Measurements from ENCODE around the gene IQCK. TPM values are rescaled to one million over a fixed set of nuclear protein-coding genes. Genes with fewer than 3 reads are reported as not detected.

Gene IQCK
- total RNA-seq, 1 donor from 2014 or later: 19.2 TPM

GRCh38 chr16:19885451-19886072 lies 167.5 kb downstream of the IQCK start:
- intact Hi-C loops (cut with DNase I): loop anchor here (2.0 to 5.0 kb wide), 2 partner anchors 285 to 328 kb away; partner anchors contain the start of gene VPS35L

DNA sequence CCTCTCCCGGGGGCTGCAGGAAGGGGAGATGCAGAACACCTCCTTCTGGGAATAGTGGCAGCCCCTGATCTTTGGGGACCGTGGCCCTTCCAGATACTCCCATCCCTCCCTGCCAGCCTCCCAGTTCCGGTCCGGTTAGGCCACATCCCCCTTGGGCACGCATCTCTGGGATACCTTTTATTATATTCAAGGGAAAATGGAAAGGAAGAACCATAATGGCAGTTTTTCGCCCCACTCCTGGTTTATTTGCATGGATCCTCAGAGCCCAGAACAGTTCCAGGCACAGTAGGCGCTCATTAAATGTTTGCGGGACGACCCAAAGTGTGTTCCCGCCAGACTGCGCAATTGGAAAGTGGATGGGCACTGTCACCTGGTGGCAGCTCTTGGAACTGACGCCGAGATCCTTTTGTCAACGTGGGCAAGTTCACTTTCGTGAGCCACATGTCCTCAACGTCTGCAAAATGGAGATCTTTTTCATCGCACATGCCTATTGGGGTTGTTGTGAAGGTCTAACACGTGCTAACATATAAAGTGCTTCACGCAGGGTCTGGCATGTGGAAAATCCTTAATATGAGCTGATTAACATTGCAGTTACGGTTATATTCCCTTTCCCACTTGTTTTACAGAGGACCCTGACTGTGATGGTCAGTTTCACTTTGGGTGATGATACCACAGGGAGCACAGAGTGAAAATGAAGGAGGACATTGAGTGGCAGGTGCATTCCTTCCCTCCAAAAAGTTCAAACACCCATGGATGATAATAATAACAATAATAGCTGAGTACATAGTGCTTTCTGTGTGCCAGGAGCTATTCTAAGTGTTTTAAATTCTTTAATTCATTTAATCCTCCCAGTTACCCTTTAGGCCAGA lies 168.2 kb downstream of the IQCK start:
- H3K4me3 ChIP-seq: peak overlapping the region; percentile 74 to 75
- H3K27me3 ChIP-seq: no peaks in the 10 kb centered on the region
- DNase-seq (ENCODE audit: extremely low spot score in 2 of 2): no peak
- no peak overlapping the region for H3K27ac ChIP-seq
- H3K4me1 ChIP-seq: peaks cover 40% of the 10 kb centered on the region
- TF ChIP-seq POLR2AphosphoS5 (IDR thresholded peaks at IDR 0.05; ENCODE audit: insufficient read depth in 1 of 2, low read depth in 1 of 2) (no peak), POLR2A (IDR thresholded peaks at IDR 0.05) (no peak), CTCF (IDR thresholded peaks at IDR 0.05) (peak; percentile 95 to 99 (median 99))
- H3K9me3 ChIP-seq: no peaks in the 10 kb centered on the region
- no peaks in the 10 kb centered on the region for H3K36me3 ChIP-seq
- intact Hi-C loops (cut with DNase I): loop anchor here (2.0 to 5.0 kb wide), 2 partner anchors 286 to 329 kb away; partner anchors contain the start of gene VPS35L

More at GRCh38 chr16:19885451-19886072, 167.5 kb downstream of the IQCK start:
- H3K27me3 ChIP-seq: no peaks in the 10 kb centered on the region
- no peaks in the 10 kb centered on the region for H3K36me3 ChIP-seq
- TF ChIP-seq POLR2AphosphoS5 (IDR thresholded peaks at IDR 0.05; ENCODE audit: insufficient read depth in 1 of 2, low read depth in 1 of 2): no peak
- no peak for TF ChIP-seq POLR2A (IDR thresholded peaks at IDR 0.05)
- TF ChIP-seq CTCF (IDR thresholded peaks at IDR 0.05): no peak
- no peak overlapping the region for H3K27ac ChIP-seq
- peak overlapping the region; percentile 74 to 75 for H3K4me3 ChIP-seq
- no peaks in the 10 kb centered on the region for H3K9me3 ChIP-seq
- no peak for DNase-seq (ENCODE audit: extremely low spot score in 2 of 2)
- peaks cover 40% of the 10 kb centered on the region for H3K4me1 ChIP-seq

DNA sequence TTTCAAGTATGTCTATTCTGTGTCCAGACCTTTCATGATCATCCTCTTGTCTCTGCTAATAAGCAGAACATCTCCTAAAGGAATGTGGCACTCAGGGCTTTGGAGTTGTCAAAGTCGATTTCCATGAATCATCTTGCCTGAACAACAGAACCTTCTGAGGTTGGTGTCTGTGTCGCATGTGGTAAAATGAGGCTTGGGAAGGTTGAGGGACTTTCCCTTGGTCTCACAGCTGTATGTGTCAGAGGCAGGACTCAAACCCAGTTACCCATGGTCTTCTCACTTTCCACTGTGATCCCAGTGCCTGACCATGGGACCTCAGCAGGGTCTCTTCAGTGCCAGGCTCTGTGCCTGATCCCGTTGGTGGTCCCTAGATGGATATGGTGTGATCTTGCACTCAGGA lies 170.8 kb downstream of the IQCK start:
- no peak overlapping the region for H3K4me3 ChIP-seq
- H3K36me3 ChIP-seq: no peaks in the 10 kb centered on the region
- H3K9me3 ChIP-seq: no peaks in the 10 kb centered on the region
- intact Hi-C loops (cut with DNase I): loop anchor here (5.0 kb wide), 1 partner anchor 332 kb away; the partner anchor contains the start of gene VPS35L
- no peak for DNase-seq (ENCODE audit: extremely low spot score in 2 of 2)
- no peak overlapping the region for H3K27ac ChIP-seq
- TF ChIP-seq POLR2A (IDR thresholded peaks at IDR 0.05) (no peak), POLR2AphosphoS5 (IDR thresholded peaks at IDR 0.05; ENCODE audit: insufficient read depth in 1 of 2, low read depth in 1 of 2) (no peak), CTCF (IDR thresholded peaks at IDR 0.05) (no peak)
- no peaks in the 10 kb centered on the region for H3K27me3 ChIP-seq
- peaks cover 24% of the 10 kb centered on the region for H3K4me1 ChIP-seq

DNA sequence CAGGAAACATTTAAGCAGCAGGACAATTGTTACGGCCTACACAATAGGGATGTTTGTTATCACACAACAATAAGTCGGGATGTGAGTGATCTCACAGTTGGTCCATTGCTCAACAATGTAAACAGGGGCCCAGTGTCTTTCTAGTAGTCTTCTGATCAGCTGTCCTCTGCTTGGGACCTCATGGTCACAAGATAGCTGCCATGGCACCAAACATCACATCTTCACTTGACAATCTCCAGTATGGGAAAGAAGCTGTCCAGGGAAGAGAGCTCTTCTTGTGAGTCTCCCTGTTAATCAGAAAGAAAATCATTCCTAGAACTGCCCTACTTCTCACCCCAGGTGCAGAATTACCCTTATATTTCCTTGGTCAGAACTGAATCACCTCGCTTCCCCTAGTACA lies 172.8 kb downstream of the IQCK start:
- intact Hi-C loops (cut with DNase I): no loop called here
- Histone ChIP-seq H3K4me1 (peaks cover 7% of the 10 kb centered on the region), H3K9me3 (no peaks in the 10 kb centered on the region), H3K27me3 (no peaks in the 10 kb centered on the region), H3K4me3 (no peak overlapping the region), H3K27ac (no peak overlapping the region), H3K36me3 (no peaks in the 10 kb centered on the region)
- TF ChIP-seq POLR2AphosphoS5 (IDR thresholded peaks at IDR 0.05; ENCODE audit: insufficient read depth in 1 of 2, low read depth in 1 of 2): no peak
- no peak for TF ChIP-seq POLR2A (IDR thresholded peaks at IDR 0.05)
- TF ChIP-seq CTCF (IDR thresholded peaks at IDR 0.05): no peak
- DNase-seq (ENCODE audit: extremely low spot score in 2 of 2): no peak

Data from vagina (tissue), 2 donors.